Heart right ventricle (tissue), 16 donors: Measurements from ENCODE around the gene CWC22. TPM values are rescaled to one million over a fixed set of nuclear protein-coding genes. Genes with fewer than 3 reads are reported as not detected.

ENCODE experiments used
- ATAC-seq, 8 donors: fragments of 200-7000 bp; cut with Tn5 transposase; one replicate each; pipeline ENCODE4 v1.9.1; 2020; ENCODE audit warnings: mild to moderate bottlenecking in 8 of 8, moderate library complexity in 8 of 8, moderate number of reproducible peaks in 1 of 8
- DNase-seq, 2 donors: peaks; one replicate each; pipeline ENCODE4 v3.0.0-alpha.2; 2020
- H3K27ac ChIP-seq, 10 donors: fragments of 200-600 bp; sonication (generic) in 2 of 10; one replicate each; pipeline versions ENCODE4 v1.5.0 to v1.8.0; 2020 to 2022; ENCODE audit warnings: mild to moderate bottlenecking in 3 of 10
- H3K27me3 ChIP-seq, 7 donors: fragments of 200-600 bp; one replicate each; pipeline ENCODE4 v1.8.0; 2021 to 2022; ENCODE audit warnings: mild to moderate bottlenecking in 2 of 7
- H3K36me3 ChIP-seq, 9 donors: fragments of 200-600 bp; sonication (generic) in 1 of 9; one replicate each; pipeline versions ENCODE4 v1.5.0 to v1.8.0; 2020 to 2022; ENCODE audit warnings: mild to moderate bottlenecking in 2 of 9
- H3K4me1 ChIP-seq, 9 donors: fragments of 200-600 bp; sonication (generic) in 1 of 9; one replicate each; pipeline versions ENCODE4 v1.5.0 to v1.8.0; 2020 to 2022; ENCODE audit warnings: mild to moderate bottlenecking in 4 of 9
- H3K4me3 ChIP-seq, 10 donors: fragments of 200-600 bp; sonication (generic) in 2 of 10; one replicate each; pipeline versions ENCODE4 v1.5.0 to v1.8.0; 2020 to 2022; ENCODE audit warnings: mild to moderate bottlenecking in 7 of 10, moderate library complexity in 2 of 10
- H3K9me3 ChIP-seq, 11 donors: fragments of 200-600 bp in 10 of 11; sonication (generic) in 2 of 11; one replicate each; pipeline versions ENCODE4 v1.5.0 to v1.8.0; 2013 to 2022; ENCODE audit warnings: mild to moderate bottlenecking in 2 of 11, control low read depth in 1 of 11, moderate library complexity in 1 of 11
- CTCF ChIP-seq, 9 donors: fragments of 200-600 bp; sonication (generic) in 2 of 9; IDR thresholded peaks; one replicate each; pipeline versions ENCODE4 v1.5.0 to v1.8.0; 2021 to 2022; ENCODE audit warnings: antibody characterized with exemption in 9 of 9, mild to moderate bottlenecking in 5 of 9, moderate library complexity in 1 of 9
- WGBS, 2 donors: extraction: QIAGEN DNeasy Blood & Tissue Kit; methylation state at CpG; one replicate each; pipeline ENCODE4 v1.1.7; 2013; ENCODE audit warnings: inconsistent platforms in 1 of 2; 5-methylcytosine and 5-hydroxymethylcytosine counted together
- intact Hi-C, 10 donors: fragments of 100-400 bp; cut with DNase I; formaldehyde crosslinking; loops; one replicate each; pipeline versions ENCODE4 v1.11.1 to v1.14.2; 2022
- polyA plus RNA-seq, 2 donors: library from polyadenylated mRNA; stranded (reverse); fragments of 200-250 nt; gene quantifications; one replicate each; pipeline ENCODE4 v1.2.3, GENCODE V29; 2013
- total RNA-seq, 10 donors: library from RNA; stranded (reverse); fragmentation: NEBNext Ultra II Directional in 3 of 10; extraction: Animal tissue kit (Norgen Biotek cat#: 25700) in 3 of 10; gene quantifications; one replicate each; pipeline versions ENCODE4 v1.2.1 to v1.2.4, GENCODE V29; 2021 to 2023
- donor health status: Arrhythmogenic right ventricular cardiomyopathy.
- donor health status: ischemic (EF 13 %, LVEDD 7.1; RV severe dilation, severe dysfunction).
- donor health status: healthy with polysubstance abuse.
- donor health status: DM: no; HTN: yes; CAD: no.
- donor health status: DM: no; HTN: no; CAD: no.
- donor health status: ischemic (EF 25% LVEDD 6.9; RV normal size, moderate dysfunction).
- donor health status: ischemic (EF 25% LVEDD 5.7; RV mildly dilated, moderate dysfunction).
- donor health status: healthy.
- donor health status: DM: yes; HTN: yes; CAD: no.
- donor health status: Ischemic cardiomyopathy.
- donor health status: ischemic (EF 35%, LVEDD 5.7; RV mildly dilated, moderate dysfunction).
- donor health status: nonischemic (EF 11% LVEDD 7.7; RV severe dilation, severe dysfunction).
- donor health status: DM: yes; HTN: yes; CAD: no.
- donor health status: PGD.
- donor health status: ischemic (EF 29% LVEDD 5.4; RV normal size, mild dysfunction).
- donor health status: nonischemic (EF 23%, LVEDD 6.1; RV moderate dilation, normal function).

Gene CWC22
- total and polyA plus RNA-seq, 12 donors = 5.6 to 16.0 (median 12.6) TPM

- 96 to 98% methylated on average over 4 of the region's 4 CpGs for WGBS, 2 donors
- TF ChIP-seq CTCF (IDR thresholded peaks at IDR 0.05) = no peak
- ATAC-seq = no peak
- no peak for DNase-seq
- intact Hi-C loops = no loop called here
- Histone ChIP-seq H3K27ac (no peak overlapping the region), H3K4me1 (peaks cover 0 to 26% (median 6%) of the 10 kb centered on the region in 9 donors), H3K4me3 (no peak overlapping the region), H3K36me3 (peaks cover 0 to 8% (median 0%) of the 10 kb centered on the region in 9 donors), H3K9me3 (no peaks in the 10 kb centered on the region), H3K27me3 (no peaks in the 10 kb centered on the region)
Measured at GRCh38 chr2:179999000-179999399, 8.1 kb downstream of the CWC22 start.

- no peaks in the 10 kb centered on the region for H3K9me3 ChIP-seq
- no peak overlapping the region for H3K4me3 ChIP-seq
- no peak for TF ChIP-seq CTCF (IDR thresholded peaks at IDR 0.05)
- DNase-seq (no peak), ATAC-seq (no peak)
- no peak overlapping the region for H3K27ac ChIP-seq
- peaks cover 0 to 17% (median 0%) of the 10 kb centered on the region in 9 donors for H3K4me1 ChIP-seq
- no peaks in the 10 kb centered on the region for H3K27me3 ChIP-seq
- H3K36me3 ChIP-seq = peaks cover 0 to 33% (median 0%) of the 10 kb centered on the region in 9 donors
- intact Hi-C loops = no loop called here
- 92 to 94% methylated on average over 4 of the region's 4 CpGs for WGBS, 2 donors
Measured at GRCh38 chr2:179995741-179996515, 11.2 kb downstream of the CWC22 start.

- Histone ChIP-seq H3K27ac (no peak overlapping the region), H3K36me3 (peaks cover 0 to 68% (median 5%) of the 10 kb centered on the region in 9 donors), H3K27me3 (no peaks in the 10 kb centered on the region), H3K9me3 (no peaks in the 10 kb centered on the region), H3K4me1 (peaks cover 0 to 17% (median 0%) of the 10 kb centered on the region in 9 donors), H3K4me3 (no peak overlapping the region)
- intact Hi-C loops = no loop called here
- TF ChIP-seq CTCF (IDR thresholded peaks at IDR 0.05) = no peak
- DNase-seq (no peak), ATAC-seq (no peak)
- WGBS, 2 donors = 91 to 92% methylated on average over 4 of the region's 4 CpGs
Measured at GRCh38 chr2:179991344-179991743, 15.8 kb downstream of the CWC22 start.

GRCh38 chr2:179990676-179991317 is 16.3 kb downstream of the CWC22 start:
- Histone ChIP-seq H3K9me3 (no peaks in the 10 kb centered on the region), H3K36me3 (peaks cover 0 to 74% (median 5%) of the 10 kb centered on the region in 9 donors), H3K27ac (no peak overlapping the region), H3K4me1 (peaks cover 0 to 16% (median 0%) of the 10 kb centered on the region in 9 donors), H3K4me3 (no peak overlapping the region), H3K27me3 (no peaks in the 10 kb centered on the region)
- TF ChIP-seq CTCF (IDR thresholded peaks at IDR 0.05) = no peak
- WGBS, 2 donors = 75 to 77% methylated on average over 5 of the region's 5 CpGs
- intact Hi-C loops = no loop called here
- ATAC-seq = no peak
- DNase-seq = no peak
